Muscle of leg (tissue), 11 donors: Measurements from ENCODE around the gene WNT5B. TPM values are rescaled to one million over a fixed set of nuclear protein-coding genes. Genes with fewer than 3 reads are reported as not detected.

Source experiments
- DNase-seq: peaks from one replicate; pipeline ENCODE4 v3.0.0; 2013
- H3K27ac ChIP-seq: one replicate; pipeline ENCODE4 v1.5.1; 2013; ENCODE audit warnings: mild to moderate bottlenecking, low read length, control low read depth
- H3K27me3 ChIP-seq: one replicate; pipeline ENCODE4 v1.6.1; 2013; ENCODE audit warnings: low read length; ENCODE audit not compliant: control insufficient read depth, insufficient read depth
- H3K36me3 ChIP-seq: one replicate; pipeline ENCODE4 v1.6.1; 2013; ENCODE audit warnings: low read length; ENCODE audit not compliant: control insufficient read depth, insufficient read depth
- H3K4me1 ChIP-seq: one replicate; pipeline ENCODE4 v1.6.1; 2013; ENCODE audit warnings: low read length; ENCODE audit not compliant: control insufficient read depth, insufficient read depth
- H3K4me3 ChIP-seq: one replicate; pipeline ENCODE4 v1.5.1; 2013; ENCODE audit warnings: low read length, control low read depth
- H3K9me3 ChIP-seq: replicated peaks from 2 replicates; pipeline ENCODE4 v1.6.1; 2013; ENCODE audit warnings: low read depth, low read length; ENCODE audit not compliant: control insufficient read depth
- WGBS: methylation state at CpG from one replicate; pipeline ENCODE4 v1.1.5; 2013; ENCODE audit warnings: missing lambda C conversion rate; ENCODE audit not compliant: insufficient coverage; 5-methylcytosine and 5-hydroxymethylcytosine counted together
- polyA plus RNA-seq, 8 donors: library from polyadenylated mRNA; unstranded; fragments of 120-200 nt; gene quantifications; one replicate each; pipeline versions ENCODE4 v1.2.1 to v1.2.3, GENCODE V29; 2013; ENCODE audit warnings: inconsistent platforms in 1 of 8, low replicate concordance in 1 of 8; ENCODE audit not compliant: insufficient read length in 8 of 8, insufficient read depth in 1 of 8
- total RNA-seq: library from RNA; stranded (reverse); fragments of 120-200 nt; gene quantifications from one replicate; pipeline ENCODE4 v1.2.4, GENCODE V29; 2013

WNT5B gene
- total and polyA plus RNA-seq, 9 donors = 22.2 to 38.8 (median 29.6) TPM

- Histone ChIP-seq H3K4me3 (no peak overlapping the region), H3K36me3 (no peaks in the 10 kb centered on the region), H3K27ac (no peak overlapping the region), H3K27me3 (no peaks in the 10 kb centered on the region), H3K9me3 (no peaks in the 10 kb centered on the region), H3K4me1 (peaks cover 35% of the 10 kb centered on the region)
- DNase-seq = no peak
- 94% methylated on average over 3 of the region's 7 CpGs for WGBS
Observed at GRCh38 chr12:1610072-1610643, 18.9 kb upstream of the WNT5B start.

DNA sequence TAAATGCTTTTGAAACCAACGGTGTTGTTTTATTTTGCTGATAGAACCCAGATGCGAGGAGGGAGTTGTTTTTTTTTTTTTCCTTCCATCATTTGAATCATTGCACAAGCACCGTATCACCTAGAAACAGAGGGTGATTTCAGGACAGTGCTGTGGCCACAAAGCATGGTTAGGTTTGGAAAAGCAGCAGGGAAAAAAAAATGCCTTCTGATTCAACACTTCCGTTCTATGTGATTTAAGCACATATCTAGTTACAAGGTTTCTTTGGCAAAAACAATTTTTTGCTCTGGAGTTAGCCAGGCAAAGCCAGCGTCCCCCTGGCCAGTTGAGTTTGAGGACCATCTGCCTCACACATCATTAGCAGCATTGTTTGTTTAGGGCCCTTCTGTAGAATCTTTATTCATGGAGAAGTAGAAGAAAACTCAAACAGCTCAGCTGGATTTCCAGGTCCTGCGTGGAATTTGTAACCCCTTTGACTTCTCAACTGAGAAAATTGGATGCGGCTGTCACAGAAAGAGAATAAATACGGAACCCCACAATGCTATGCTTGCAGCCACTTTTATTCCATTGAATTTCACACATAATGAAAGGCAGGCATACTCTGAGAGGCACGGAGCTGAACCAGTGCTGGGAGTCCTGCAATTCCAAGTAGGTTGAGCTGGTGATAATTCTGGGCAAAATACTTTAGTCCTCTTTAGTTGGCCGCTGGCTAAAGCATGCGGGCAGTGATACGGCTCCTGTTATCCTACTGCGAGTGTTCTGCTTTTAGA is 17.0 kb upstream of the WNT5B start:
- Histone ChIP-seq H3K27ac (peak overlapping the region; percentile 5), H3K4me1 (peaks cover 20% of the 10 kb centered on the region), H3K36me3 (no peaks in the 10 kb centered on the region), H3K9me3 (no peaks in the 10 kb centered on the region), H3K27me3 (no peaks in the 10 kb centered on the region), H3K4me3 (no peak overlapping the region)
- WGBS = 42% methylated on average over 2 of the region's 13 CpGs
- DNase-seq = peak; percentile 60

DNA sequence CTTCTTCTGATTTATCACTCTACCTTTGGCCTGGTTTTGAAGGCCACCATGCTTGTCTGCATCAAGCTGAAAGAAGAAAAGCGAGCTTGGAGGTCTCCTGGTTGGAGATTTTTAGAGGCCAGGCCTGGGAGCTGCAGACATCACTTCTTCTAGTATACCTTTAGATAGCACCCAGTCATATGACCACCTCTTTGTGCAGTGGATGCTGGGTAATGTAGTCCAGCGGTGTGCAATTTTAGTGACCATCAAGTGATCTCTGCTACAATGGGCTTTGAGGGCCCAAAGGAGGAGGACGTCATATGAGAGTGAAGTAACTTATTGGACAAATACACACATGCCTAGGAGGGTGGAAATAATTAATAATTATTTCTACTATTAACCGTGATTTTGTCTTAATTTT is 15.2 kb upstream of the WNT5B start:
- WGBS = no CpG with 5 or more reads among the region's 4 CpGs
- Histone ChIP-seq H3K36me3 (no peaks in the 10 kb centered on the region), H3K27me3 (no peaks in the 10 kb centered on the region), H3K4me3 (no peak overlapping the region), H3K27ac (no peak overlapping the region), H3K9me3 (no peaks in the 10 kb centered on the region), H3K4me1 (peaks cover 16% of the 10 kb centered on the region)
- no peak for DNase-seq

- Histone ChIP-seq H3K4me1 (peaks cover 12% of the 10 kb centered on the region), H3K27me3 (no peaks in the 10 kb centered on the region), H3K4me3 (no peak overlapping the region), H3K27ac (no peak overlapping the region), H3K36me3 (no peaks in the 10 kb centered on the region), H3K9me3 (no peaks in the 10 kb centered on the region)
- DNase-seq = no peak
- 81% methylated on average over 5 of the region's 6 CpGs for WGBS
Observed at GRCh38 chr12:1614360-1614759, 14.7 kb upstream of the WNT5B start.

- 80% methylated on average over 12 of the region's 16 CpGs for WGBS
- H3K27me3 ChIP-seq = no peaks in the 10 kb centered on the region
- H3K4me1 ChIP-seq = peaks cover 10% of the 10 kb centered on the region
- no peaks in the 10 kb centered on the region for H3K9me3 ChIP-seq
- DNase-seq = no peak
- H3K4me3 ChIP-seq = no peak overlapping the region
- no peaks in the 10 kb centered on the region for H3K36me3 ChIP-seq
- H3K27ac ChIP-seq = no peak overlapping the region
Observed at GRCh38 chr12:1616233-1617066, 12.6 kb upstream of the WNT5B start.

- no peak overlapping the region for H3K4me3 ChIP-seq
- no peak for DNase-seq
- no peaks in the 10 kb centered on the region for H3K9me3 ChIP-seq
- H3K36me3 ChIP-seq = no peaks in the 10 kb centered on the region
- no peak overlapping the region for H3K27ac ChIP-seq
- peaks cover 5% of the 10 kb centered on the region for H3K4me1 ChIP-seq
- H3K27me3 ChIP-seq = no peaks in the 10 kb centered on the region
Observed at GRCh38 chr12:1618489-1618888, 10.5 kb upstream of the WNT5B start.

- 70% methylated on average over 1 of the region's 4 CpGs for WGBS
- Histone ChIP-seq H3K36me3 (no peaks in the 10 kb centered on the region), H3K4me1 (peaks cover 5% of the 10 kb centered on the region), H3K9me3 (no peaks in the 10 kb centered on the region), H3K27me3 (no peaks in the 10 kb centered on the region), H3K4me3 (no peak overlapping the region), H3K27ac (no peak overlapping the region)
- no peak for DNase-seq
Observed at GRCh38 chr12:1619159-1619558, 9.9 kb upstream of the WNT5B start.

DNA sequence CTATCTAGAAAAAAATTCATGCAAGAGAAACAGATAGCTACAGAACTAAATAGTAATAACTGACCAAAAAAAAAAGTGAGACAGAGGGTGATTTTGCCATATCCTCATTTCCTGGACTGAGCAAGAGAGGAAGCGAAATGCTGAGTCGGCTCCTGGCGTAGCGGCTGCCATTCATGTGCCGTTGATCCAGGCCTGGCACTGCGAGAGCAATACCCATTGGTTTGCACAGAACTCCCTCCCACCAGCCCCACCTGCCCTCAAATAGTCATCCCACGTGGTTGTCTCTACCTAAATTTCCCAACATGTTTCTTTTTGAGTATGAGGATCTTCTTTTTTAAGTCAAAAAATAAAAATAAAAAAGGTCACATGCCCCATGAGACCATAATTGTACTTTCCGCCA is 9.4 kb upstream of the WNT5B start:
- no peaks in the 10 kb centered on the region for H3K27me3 ChIP-seq
- H3K27ac ChIP-seq = no peak overlapping the region
- peaks cover 2% of the 10 kb centered on the region for H3K4me1 ChIP-seq
- H3K36me3 ChIP-seq = no peaks in the 10 kb centered on the region
- 17% methylated on average over 1 of the region's 8 CpGs for WGBS
- no peak overlapping the region for H3K4me3 ChIP-seq
- no peaks in the 10 kb centered on the region for H3K9me3 ChIP-seq
- peak; percentile 60 for DNase-seq

GRCh38 chr12:1620092-1620491 is 8.9 kb upstream of the WNT5B start:
- 88% methylated on average over 1 of the region's 1 CpG for WGBS
- H3K9me3 ChIP-seq = no peaks in the 10 kb centered on the region
- no peak overlapping the region for H3K4me3 ChIP-seq
- H3K36me3 ChIP-seq = no peaks in the 10 kb centered on the region
- no peak for DNase-seq
- peaks cover 2% of the 10 kb centered on the region for H3K4me1 ChIP-seq
- no peak overlapping the region for H3K27ac ChIP-seq
- H3K27me3 ChIP-seq = no peaks in the 10 kb centered on the region

DNA sequence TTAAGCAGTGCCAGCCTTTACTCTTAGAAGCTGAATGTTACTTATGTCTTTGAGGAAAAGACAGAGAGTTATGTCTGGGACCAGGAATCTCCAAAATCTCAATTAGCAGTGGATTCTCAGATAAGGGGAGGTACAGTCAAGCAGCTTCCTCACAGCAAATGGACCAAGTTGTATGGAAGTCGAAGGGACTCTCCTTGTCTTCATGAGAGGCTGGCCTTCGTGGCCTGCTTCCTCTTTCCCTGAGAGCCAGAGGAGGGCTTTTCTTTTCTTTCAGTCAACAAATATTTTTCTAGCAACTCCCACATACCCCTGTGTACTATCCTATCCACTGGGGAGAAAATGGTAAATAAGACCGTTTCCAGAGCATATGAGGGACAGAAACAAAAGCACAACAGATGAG is 6.6 kb upstream of the WNT5B start:
- WGBS = no CpG with 5 or more reads among the region's 3 CpGs
- DNase-seq = no peak
- no peak overlapping the region for H3K4me3 ChIP-seq
- no peaks in the 10 kb centered on the region for H3K9me3 ChIP-seq
- H3K36me3 ChIP-seq = no peaks in the 10 kb centered on the region
- H3K27ac ChIP-seq = no peak overlapping the region
- peaks cover 6% of the 10 kb centered on the region for H3K4me1 ChIP-seq
- H3K27me3 ChIP-seq = no peaks in the 10 kb centered on the region
